Lung microvascular endothelial cell (primary cell): ENCODE results near the gene ARL8A. TPM values are rescaled to one million over a fixed set of nuclear protein-coding genes. Genes with fewer than 3 reads are reported as not detected.

ENCODE experiments used
- DNase-seq, 2 donors: peaks; one replicate each; pipeline versions ENCODE4 v3.0.0 to v3.0.0-alpha.2; 2010; ENCODE audit warnings: low read depth in 2 of 2
- total RNA-seq: library from RNA; depleted of rRNA; stranded (reverse); fragments of >200 nt; gene quantifications from 2 replicates; pipeline ENCODE4 v1.2.1, GENCODE V29; 2014

The ARL8A gene
- total RNA-seq, 1 donor from 2014 or later = 25.2 TPM

GRCh38 chr1:202135221-202135721 is 9.3 kb downstream of the ARL8A start:
- DNase-seq = peak; percentile 63 to 74

GRCh38 chr1:202134645-202135172 is 9.8 kb downstream of the ARL8A start:
- DNase-seq = no peak

- no peak for DNase-seq
Observed at GRCh38 chr1:202133989-202134388, 10.5 kb downstream of the ARL8A start.

- no peak for DNase-seq
Observed at GRCh38 chr1:202133496-202133895, 11.0 kb downstream of the ARL8A start.

GRCh38 chr1:202133001-202133400 is 11.5 kb downstream of the ARL8A start:
- no peak for DNase-seq

- DNase-seq = no peak
Observed at GRCh38 chr1:202131956-202132821, 12.3 kb downstream of the ARL8A start.

- no peak for DNase-seq
Observed at GRCh38 chr1:202130816-202131522, 13.6 kb downstream of the ARL8A start.

- DNase-seq = no peak
Observed at GRCh38 chr1:202130297-202130721, 14.2 kb downstream of the ARL8A start.

GRCh38 chr1:202129453-202130296 is 14.9 kb downstream of the ARL8A start:
- DNase-seq = no peak

GRCh38 chr1:202127836-202128622 is 16.5 kb downstream of the ARL8A start:
- DNase-seq = no peak

GRCh38 chr1:202127061-202127460 is 17.5 kb downstream of the ARL8A start:
- no peak for DNase-seq

GRCh38 chr1:202126426-202126825 is 18.1 kb downstream of the ARL8A start:
- DNase-seq = peak in 1 of 2 donors; percentile 59

GRCh38 chr1:202125611-202126010 is 18.9 kb downstream of the ARL8A start:
- DNase-seq = no peak

GRCh38 chr1:202124142-202124541 is 20.4 kb downstream of the ARL8A start:
- DNase-seq = no peak

- DNase-seq = no peak
Observed at GRCh38 chr1:202123336-202123813, 21.2 kb downstream of the ARL8A start.

- DNase-seq = peak; percentile 68 to 72
Observed at GRCh38 chr1:202122639-202123335, 21.8 kb downstream of the ARL8A start, which contains the start of gene GPR37L1. Gene GPR37L1, plus strand, starts transcription at chr1:202122917. Its CDS starts 47 bp downstream, at chr1:202122964.

GRCh38 chr1:202121006-202121405 is 23.5 kb downstream of the ARL8A start:
- no peak for DNase-seq

- DNase-seq = no peak
Observed at GRCh38 chr1:202117898-202118371, 26.6 kb downstream of the ARL8A start.

- no peak for DNase-seq
Observed at GRCh38 chr1:202116287-202116686, 28.2 kb downstream of the ARL8A start.
